Effector memory CD4-positive, alpha-beta T cell (primary cell): ENCODE results near the gene LYSMD2.

Experiments
- DNase-seq, 3 donors: peaks; one replicate each; pipeline ENCODE4 v3.0.0-alpha.2; 2020
- H3K27ac ChIP-seq: 2 replicates; pipeline ENCODE4 v1.7.0; 2013; ENCODE audit warnings: mild to moderate bottlenecking, low read length, moderate library complexity; ENCODE audit not compliant: insufficient read depth, poor library complexity, severe bottlenecking
- H3K27me3 ChIP-seq: replicated peaks from 2 replicates; pipeline ENCODE4 v1.7.0; 2013; ENCODE audit warnings: mild to moderate bottlenecking, low read length; ENCODE audit not compliant: insufficient read depth, control insufficient read depth, poor library complexity, severe bottlenecking
- H3K36me3 ChIP-seq: 2 replicates; pipeline ENCODE4 v1.7.0; 2013; ENCODE audit warnings: mild to moderate bottlenecking, low read length, moderate library complexity; ENCODE audit not compliant: control insufficient read depth, insufficient read depth
- H3K4me1 ChIP-seq: 2 replicates; pipeline ENCODE4 v1.7.0; 2013; ENCODE audit warnings: low read length, mild to moderate bottlenecking; ENCODE audit not compliant: control insufficient read depth, insufficient read depth, poor library complexity, severe bottlenecking
- H3K4me3 ChIP-seq: 2 replicates; pipeline ENCODE4 v1.7.0; 2013; ENCODE audit warnings: low read length, low read depth, mild to moderate bottlenecking; ENCODE audit not compliant: insufficient read depth, poor library complexity, severe bottlenecking
- H3K9me3 ChIP-seq: 2 replicates; pipeline ENCODE4 v1.7.0; 2013; ENCODE audit warnings: mild to moderate bottlenecking, low read length, moderate library complexity; ENCODE audit not compliant: control insufficient read depth

Gene LYSMD2

DNA sequence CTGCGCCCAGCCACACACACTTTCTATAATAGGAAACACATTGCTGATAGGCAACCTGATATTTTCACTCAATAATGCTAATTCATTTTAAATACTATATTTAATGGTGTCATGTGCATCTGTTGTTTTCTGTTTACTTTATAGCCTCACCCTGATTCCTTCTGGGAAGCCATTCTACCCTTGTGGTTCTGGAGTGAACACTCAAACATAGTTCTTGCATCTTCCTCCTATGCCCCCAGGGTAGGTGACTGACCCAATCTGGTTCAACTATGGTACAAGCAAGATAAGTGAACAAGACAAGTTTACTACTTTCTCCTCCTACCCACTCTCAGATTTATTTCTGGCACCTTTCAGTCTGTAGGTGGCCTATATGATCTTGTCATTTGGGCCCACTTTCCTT is 60.4 kb downstream of the LYSMD2 start:
- no peaks in the 10 kb centered on the region for H3K9me3 ChIP-seq
- H3K27me3 ChIP-seq = peaks cover 12% of the 10 kb centered on the region
- no peak overlapping the region for H3K27ac ChIP-seq
- DNase-seq = no peak
- H3K4me3 ChIP-seq = no peak overlapping the region
- H3K4me1 ChIP-seq = peaks cover 4% of the 10 kb centered on the region
- H3K36me3 ChIP-seq = no peaks in the 10 kb centered on the region

GRCh38 chr15:51675234-51675633 is 62.2 kb downstream of the LYSMD2 start:
- no peaks in the 10 kb centered on the region for H3K27me3 ChIP-seq
- no peaks in the 10 kb centered on the region for H3K4me1 ChIP-seq
- no peak overlapping the region for H3K27ac ChIP-seq
- no peak overlapping the region for H3K4me3 ChIP-seq
- no peaks in the 10 kb centered on the region for H3K9me3 ChIP-seq
- H3K36me3 ChIP-seq = no peaks in the 10 kb centered on the region
- DNase-seq = no peak
